HG02678 (cell line): ENCODE results near the gene FGF21.
"Not testable (repeated sequence)": the region's sequence is repeated elsewhere in the genome, so short reads cannot be mapped to it uniquely, and the experiment has no call there.

Experiments used
- ATAC-seq: cut with Tn5 transposase; IDR thresholded peaks from one replicate; pipeline ENCODE4 v1.9.1; 2021; ENCODE audit warnings: mild to moderate bottlenecking, moderate library complexity; ENCODE audit not compliant: unreplicated experiment

FGF21 gene

DNA sequence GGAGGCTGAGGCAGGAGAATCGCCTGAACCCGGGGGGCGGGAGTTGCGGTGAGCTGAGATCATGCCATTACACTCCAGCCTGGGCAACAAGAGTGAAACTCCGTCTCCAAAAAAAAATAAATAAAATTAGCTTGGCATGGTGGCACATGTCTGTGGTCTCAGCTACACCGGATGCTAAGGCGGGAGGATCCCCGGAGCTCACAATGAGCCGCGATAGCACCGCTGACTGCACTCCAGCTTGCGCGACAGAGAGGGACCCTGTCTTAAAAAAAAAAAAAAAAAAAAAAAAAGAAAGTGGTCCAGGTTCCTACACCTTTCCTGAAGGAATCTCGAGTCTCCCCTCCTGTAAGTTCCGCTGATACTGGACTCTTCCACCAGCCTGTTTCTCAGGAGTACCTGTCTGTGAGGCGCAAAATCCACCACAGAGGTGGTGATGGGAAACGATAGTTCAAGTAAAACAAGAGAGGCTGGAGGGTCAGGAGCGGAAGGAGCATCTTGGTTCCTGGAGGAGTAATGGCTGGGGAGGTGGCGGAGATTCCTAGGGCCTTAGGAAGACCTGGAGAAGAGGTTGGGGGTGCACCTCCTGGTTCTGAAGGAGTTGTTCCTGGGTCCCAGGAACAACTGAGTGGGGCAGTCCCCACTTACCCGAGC is 3.4 kb upstream of the FGF21 start:
- no peak for ATAC-seq

DNA sequence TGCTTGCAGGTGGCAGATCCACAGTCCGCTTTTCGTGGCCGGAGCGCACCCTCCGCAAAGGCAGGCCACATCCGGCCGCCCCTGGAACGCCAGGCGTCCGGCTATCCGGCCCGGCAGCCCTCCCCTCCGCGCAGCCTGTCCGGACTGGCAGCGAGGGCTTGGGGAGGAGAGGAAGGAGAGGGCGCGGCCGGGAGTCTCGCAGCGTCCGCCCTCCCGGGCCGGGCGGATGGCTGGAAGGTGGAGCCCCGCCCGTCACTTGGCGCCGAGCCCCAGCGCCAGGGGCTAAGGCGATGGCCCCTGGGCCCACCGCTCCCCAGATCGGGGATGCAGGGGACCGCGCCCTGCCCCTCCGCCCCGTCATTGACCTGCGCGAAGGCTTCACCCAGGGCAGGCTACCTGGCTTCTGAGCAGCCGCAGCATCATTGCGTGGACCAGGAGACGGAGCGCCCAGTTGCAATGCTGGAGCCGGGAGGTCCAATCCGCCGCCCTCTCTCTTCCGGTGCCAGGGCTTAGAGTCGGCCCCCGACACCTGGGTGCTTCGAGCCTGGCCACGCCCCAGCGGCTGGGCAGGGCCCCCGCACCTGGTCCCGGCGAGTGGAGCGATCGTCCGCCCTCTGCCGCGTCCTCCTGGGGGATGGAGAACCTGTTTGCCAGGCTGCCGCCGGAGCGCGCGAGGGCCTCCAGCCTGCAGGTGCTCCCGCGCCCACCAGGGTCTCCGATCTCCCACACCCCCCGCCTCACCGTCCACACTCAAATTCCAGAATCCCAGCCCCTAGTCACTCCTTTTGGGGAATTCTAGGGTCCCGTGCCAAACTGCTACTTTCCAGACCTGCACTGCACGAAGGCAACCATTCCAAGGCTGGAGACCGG is 2.6 kb upstream of the FGF21 start, which contains the start of gene FUT1:
FUT1 (minus strand) TSS at position 146 of the 870 bp plus-strand sequence. CDS start 1,360 bp downstream, outside the sequence.
- no peak for ATAC-seq

DNA sequence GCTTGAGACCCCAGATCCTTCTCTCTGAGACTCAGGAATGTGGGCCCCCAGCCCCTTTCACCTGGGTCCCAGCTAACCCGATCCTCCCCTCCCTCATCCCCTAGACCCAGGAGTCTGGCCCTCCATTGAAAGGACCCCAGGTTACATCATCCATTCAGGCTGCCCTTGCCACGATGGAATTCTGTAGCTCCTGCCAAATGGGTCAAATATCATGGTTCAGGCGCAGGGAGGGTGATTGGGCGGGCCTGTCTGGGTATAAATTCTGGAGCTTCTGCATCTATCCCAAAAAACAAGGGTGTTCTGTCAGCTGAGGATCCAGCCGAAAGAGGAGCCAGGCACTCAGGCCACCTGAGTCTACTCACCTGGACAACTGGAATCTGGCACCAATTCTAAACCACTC is 463 bp downstream of the FGF21 start:
- no peak for ATAC-seq

- ATAC-seq: no peak
Observed at GRCh38 chr19:48756212-48756611, 888 bp downstream of the FGF21 start.

- no peak for ATAC-seq
Observed at GRCh38 chr19:48756686-48757085, 1.4 kb downstream of the FGF21 start.

DNA sequence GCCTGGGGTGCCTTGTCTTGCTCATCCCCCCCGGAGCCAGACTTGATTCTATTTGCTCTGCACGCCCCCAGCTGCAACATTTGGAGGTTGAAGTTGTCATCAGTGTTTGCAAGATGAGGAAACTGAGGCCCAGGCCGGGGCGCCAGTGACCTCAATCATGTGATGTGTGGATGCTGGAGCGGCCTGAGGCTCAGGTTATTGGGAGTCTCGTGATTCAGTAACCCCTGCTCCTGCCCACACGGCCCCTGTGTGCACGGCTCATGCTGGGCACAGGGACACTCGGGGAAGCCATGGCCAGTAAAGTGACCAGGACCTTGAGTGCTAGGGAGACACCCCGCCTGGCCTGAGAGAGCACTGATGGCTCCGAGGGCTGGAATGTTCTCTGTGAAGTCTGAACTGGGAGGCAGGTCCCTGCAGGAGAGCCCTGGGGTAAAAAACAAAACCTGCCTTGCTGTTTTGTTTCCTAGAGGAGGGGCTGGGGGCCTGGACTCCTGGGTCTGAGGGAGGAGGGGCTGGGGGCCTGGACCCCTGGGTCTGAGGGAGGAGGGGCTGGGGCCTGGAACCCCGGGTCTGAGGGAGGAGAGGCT is 1.9 kb downstream of the FGF21 start:
- ATAC-seq: no peak

- no peak for ATAC-seq
Observed at GRCh38 chr19:48757741-48758144, 2.4 kb downstream of the FGF21 start.

- ATAC-seq: no peak
Observed at GRCh38 chr19:48760504-48761205, 5.3 kb downstream of the FGF21 start.

DNA sequence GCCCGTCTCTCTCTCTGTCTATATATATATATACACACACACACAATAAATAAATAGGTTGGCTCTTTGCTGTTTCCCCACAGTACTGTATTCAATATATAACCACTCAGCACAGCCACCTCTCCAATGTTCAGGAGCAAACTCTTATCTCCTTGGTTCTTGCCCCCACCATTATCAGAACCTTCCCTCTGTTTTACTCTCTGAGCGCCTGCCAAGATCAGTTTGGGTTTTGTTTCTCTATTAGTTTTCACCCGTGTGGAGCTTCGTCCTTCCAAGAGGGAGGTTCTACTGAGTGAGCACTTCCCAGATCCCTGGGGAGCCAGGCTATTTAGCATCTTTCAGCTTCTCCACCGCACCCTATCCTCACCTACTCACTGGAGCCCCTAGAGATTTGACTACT is 10.5 kb downstream of the FGF21 start:
- not testable (repeated sequence) for ATAC-seq

- ATAC-seq: not testable (repeated sequence)
Observed at GRCh38 chr19:48768171-48768753, 12.9 kb downstream of the FGF21 start.

GRCh38 chr19:48768994-48769713 is 13.8 kb downstream of the FGF21 start:
- no peak for ATAC-seq

- no peak for ATAC-seq
Observed at GRCh38 chr19:48770266-48770665, 14.9 kb downstream of the FGF21 start.

DNA sequence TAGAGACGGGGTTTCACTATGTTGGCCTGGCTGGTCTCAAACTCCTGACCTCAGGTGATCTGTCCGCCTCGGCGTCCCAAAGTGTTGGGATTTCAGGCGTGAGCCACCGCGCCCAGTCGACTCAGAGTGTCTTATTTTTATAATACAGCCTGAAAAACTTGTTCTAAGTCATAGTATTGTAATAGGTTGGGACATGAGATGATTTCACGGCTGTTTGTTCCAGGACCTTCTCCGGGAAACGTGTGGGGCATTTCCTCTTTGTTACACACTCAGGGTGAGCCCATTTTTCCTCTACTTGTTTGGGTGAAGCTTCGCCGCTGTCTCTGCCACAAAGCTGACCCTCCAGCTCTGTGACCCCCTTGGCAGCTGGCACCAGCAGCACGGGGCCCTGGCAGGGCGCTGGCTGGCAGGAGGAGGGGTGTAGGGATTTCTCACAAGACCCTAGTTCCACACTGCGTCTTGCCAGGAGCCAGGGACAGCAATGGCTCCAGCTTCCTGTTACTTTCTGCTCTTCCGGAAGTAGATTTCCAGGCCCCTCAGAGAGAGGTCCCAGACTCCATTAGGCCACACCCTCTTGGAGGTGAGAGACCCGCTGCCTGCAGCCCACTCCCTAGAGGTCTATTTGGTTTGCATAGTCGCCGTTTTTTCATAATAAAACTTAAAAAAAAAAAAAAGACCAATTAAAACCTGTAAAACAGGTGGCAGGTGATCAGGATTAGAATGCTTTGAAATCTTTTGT is 15.6 kb downstream of the FGF21 start:
- no peak for ATAC-seq

GRCh38 chr19:48772503-48772953 is 17.2 kb downstream of the FGF21 start:
- ATAC-seq: no peak

DNA sequence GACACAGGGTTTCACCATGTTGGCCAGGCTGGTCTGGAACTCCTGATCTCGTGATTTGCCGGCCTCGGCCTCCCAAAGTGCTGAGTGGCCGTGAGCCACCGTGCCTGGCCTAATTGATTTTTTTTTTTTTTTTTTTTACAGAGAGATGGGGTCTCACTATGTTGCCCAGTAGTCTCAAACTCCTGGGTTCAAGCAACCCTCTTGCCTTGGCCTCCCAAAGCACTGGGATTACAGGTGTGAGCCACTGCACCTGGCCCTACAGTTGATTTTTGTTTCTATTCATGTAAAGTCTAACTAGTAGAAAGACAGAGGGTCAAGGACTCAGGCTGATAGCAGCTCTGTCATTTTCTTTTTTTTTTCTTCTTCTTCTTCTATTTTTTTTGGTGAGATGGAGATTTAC is 21.8 kb downstream of the FGF21 start:
- no peak for ATAC-seq

DNA sequence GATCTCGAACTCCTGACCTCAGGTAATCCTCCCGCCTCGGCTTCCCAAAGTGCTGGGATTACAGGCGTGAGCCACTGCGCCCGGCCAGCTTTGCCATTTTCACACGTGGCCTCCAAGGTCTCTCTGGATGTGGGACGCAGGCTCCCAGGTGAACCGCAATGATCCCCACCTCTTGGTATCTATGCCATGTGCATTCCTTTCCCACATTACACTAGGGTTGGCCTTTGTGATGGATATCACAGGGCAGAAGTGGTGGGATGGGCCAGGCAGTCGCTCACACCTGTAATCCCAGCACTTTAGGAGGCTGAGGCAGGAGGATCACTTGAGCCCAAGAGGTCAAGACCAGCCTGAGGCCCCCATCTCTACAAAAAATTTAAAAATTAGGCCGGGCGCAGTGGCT is 22.4 kb downstream of the FGF21 start:
- ATAC-seq: no peak

- no peak for ATAC-seq
Observed at GRCh38 chr19:48779636-48780035, 24.3 kb downstream of the FGF21 start.

DNA sequence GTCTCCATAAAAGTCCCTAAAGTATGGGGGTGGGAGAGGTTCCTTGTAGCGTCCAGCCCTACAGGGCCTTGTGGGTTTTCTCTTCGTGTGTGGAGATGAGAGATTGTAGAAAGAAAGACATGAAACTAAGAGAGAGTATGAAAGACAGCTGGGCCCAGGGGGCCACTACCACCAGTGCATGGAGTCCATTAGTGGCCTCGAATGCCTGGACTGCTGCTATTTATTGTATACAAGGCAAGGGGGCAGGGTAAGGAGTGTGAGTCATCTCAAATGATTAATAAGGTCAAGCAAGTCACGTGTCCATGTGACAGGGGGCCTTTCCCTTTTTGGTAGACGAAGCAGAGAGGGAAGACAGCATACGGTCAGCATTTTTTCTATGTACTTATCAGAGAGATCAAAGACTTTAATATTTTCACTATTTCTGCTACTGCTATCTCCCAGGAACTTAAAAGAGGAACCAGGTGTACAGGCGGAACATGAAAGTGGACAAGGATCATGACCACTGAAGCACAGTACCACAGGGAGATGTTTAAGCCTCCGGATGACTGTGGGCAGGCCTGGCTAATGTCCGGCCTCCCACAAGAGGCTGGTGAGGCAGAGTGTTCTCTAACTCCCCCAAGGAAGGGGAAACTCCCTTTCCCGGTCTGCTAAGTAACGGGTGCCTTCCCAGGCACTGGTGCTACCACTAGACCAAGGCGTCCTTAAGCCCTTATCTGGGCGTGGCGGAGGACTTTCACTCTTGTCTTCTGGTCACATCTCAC is 25.5 kb downstream of the FGF21 start:
- no peak for ATAC-seq

DNA sequence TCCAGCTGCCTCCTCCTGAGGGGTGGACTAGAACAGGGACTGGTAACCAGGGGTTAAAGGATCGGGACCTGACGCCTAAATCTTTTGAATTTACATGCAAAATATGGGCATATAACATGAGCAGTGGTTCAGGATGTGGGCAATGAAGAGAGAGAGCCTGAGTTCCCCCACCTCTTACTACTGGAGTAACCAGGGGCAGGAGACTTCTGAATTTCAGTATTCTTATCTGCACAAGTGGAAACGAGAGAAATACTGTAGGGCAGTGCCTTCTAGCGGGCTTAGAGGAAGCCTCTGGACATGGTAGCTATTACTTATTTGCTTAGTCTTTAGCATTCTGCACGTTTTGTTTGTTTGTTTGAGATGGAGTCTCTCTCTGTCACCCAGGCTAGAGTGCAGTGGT is 29.2 kb downstream of the FGF21 start:
- no peak for ATAC-seq
